HG03354 (cell line): Measurements from ENCODE around the gene ABCA4.
"Not testable (repeated sequence)": the region's sequence is repeated elsewhere in the genome, so short reads cannot be mapped to it uniquely, and the experiment has no call there.

Experiments
- ATAC-seq: cut with Tn5 transposase; IDR thresholded peaks from one replicate; pipeline ENCODE4 v1.9.1; 2021; ENCODE audit warnings: mild to moderate bottlenecking; ENCODE audit not compliant: unreplicated experiment, poor library complexity, severe bottlenecking

ABCA4 gene

DNA sequence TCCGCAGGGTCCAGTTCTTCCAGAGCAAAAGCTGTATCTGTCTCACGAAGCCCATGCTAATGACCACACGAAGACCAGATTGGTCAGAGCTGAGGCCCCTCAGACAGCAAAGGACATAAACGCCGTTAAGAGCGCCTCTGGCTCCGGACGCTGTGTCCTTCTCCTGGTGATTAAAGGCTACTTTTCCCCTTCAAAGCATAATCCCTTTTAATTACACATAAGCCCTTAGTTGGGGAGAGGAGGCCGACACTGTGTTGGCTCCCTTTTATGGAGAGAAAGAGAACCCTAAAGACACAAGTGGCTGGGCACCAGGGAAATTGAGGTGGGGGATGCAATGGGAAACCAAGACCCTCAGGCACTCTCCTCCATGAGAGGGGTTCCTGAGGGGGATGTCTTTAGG, at the start of gene ABCA4:
Gene ABCA4, minus strand, starts transcription at position 158 of the 400 bp plus-strand sequence. Its CDS starts 103 bp downstream, at position 55.
- no peak for ATAC-seq

DNA sequence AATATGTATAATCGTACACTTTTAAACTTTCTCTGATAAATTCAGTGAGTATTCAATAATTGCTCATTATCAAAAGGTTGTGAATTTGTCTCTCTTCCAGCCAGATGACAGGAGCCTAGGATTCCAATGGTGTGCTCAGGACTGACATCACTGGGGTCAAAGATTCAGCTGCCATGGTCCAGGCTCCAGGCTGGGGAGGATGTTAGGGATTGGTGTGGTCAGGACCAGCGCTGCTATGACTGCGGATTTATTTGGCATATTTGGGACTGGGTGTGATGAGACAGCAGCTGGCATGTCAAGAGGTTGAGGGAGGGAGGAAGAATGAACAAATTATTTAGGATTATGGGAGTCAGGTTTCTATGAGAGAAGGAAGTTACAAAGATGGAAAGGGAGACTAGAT, 48.2 kb upstream of the ABCA4 start:
- ATAC-seq = no peak

DNA sequence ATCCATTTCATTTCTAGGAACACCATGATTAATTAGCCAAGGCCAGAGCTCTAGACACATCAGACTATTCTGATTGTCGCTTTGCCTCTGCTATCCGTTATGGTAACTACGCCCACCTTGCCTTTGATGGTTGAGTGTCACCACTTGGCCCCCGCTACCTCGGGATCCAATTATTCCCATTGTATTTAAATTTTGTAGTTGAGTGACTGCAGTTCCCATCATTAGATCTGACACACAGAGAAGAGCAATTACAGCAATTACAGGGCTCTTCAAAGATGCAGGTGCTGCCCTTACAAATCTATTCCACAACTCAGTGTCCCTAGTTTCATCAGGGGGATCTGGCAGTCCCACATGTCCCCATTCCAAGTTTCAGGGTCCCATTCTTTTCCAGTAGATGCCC, 44.9 kb upstream of the ABCA4 start:
- no peak for ATAC-seq

DNA sequence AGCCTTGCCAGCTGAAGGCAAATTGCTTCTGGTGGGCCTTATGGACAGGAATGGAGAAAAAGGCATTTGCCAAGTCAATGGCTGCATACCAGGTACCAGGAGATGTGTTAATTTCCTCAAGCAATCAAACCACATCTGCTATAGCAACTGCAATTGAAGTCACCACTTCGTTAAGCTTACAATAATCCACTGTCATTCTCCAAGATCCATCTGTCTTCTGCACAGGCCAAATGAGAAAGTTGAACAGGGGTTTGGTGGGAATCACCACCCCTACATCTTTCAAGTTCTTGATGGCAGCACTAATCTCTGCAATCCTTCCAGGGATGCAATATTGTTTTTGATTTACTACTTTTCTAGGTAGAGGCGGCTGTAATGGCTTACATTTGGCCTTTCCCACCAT, 43.9 kb upstream of the ABCA4 start:
- not testable (repeated sequence) for ATAC-seq

DNA sequence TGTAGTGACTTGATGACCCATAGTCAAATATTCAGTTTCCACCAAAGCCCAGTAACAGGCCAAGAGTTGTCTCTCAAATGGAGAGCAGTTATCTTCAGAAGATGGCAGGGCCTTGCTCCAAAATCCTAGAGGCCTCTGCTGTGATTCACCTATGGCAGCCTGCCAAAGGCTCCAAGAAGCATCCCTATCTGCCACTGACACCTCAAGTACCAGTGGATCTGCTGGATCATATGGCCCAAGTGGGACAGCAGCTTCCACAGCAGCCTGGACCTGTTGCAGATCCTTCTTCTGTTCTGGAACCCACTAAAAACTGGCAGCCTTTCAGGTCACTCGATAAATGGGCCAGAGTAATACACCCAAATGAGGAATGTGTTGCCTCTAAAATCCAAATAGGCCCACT, 43.2 kb upstream of the ABCA4 start:
- not testable (repeated sequence) for ATAC-seq

DNA sequence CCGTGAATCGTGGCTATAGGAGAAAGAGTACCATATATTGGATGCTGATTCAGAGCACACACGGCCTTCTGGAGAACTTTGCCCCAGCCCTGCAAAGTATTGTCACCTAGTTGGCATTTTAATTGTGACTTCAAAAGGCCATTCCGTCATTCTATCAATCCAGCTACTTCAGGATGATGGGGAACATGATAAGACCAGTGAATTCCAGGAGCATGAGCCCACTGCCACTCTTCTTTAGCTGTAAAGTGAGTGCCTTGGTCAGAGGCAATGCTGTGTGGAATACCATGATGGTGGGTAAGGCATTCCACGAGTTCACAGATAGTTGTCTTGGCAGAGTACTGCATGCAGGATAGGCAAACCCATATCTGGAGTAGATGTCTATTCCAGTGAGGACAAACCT, 42.3 kb upstream of the ABCA4 start:
- ATAC-seq = not testable (repeated sequence)

DNA sequence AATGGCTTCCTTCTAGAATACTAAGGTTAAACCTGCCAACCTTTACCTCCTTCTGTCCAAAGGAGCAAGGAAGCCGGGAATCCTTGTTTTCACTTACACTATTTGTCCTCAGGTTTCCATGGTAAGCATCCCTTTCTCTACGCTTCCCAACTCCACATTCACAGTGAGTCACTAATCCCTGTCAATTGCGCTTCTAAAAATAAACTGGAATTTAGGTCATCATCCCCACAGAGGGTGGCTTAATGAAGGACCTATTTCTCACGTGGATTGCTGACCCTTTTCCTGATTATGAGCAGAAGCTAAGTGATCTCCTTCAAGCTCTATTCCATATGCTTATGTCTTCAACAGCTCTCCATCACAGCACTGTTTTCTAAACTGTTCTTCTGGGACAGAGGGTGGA, 39.9 kb upstream of the ABCA4 start:
- no peak for ATAC-seq

DNA sequence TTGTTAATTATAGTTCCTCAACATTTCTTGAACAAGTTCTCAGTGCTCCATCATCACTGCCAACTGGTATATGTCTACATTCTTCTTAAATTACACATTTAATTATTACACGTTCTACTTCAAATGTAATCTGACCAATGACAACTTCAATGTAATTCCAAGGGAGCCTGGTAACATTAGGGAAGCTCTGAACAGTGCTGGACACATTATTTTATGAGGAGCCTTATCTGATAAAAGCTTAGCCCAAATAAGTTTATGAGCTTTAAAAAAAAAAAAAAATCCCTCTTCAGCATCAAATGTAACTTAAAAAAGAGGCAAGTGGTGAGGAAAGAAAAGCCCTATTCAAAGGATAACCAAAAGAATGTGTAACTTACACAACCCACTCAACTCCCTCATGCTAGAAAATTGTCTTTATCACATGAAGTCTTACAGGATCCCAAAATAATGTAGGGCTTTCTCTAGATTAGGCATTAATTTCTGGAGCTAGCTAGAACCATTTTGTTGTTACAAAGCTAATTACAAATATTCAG, 35.2 kb upstream of the ABCA4 start:
- ATAC-seq = no peak

DNA sequence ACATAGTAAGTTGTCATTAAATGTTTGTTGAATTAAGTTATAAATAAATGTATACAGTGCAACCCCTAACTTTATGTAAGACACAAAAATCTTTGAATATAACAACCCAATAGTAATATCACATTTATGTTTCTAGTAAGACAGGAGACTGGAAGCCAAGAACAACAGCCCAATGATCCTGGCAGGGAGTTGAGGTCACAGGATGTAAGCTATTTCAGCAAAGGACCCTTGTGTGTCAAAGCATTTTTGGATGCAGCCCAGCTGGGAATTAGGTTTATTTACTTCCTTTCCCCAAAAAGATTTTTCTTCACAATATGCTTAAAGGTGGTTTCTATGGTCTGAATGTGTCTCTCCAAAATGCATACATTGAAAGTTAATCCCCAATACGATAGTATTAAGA, 34.0 kb upstream of the ABCA4 start:
- no peak for ATAC-seq

DNA sequence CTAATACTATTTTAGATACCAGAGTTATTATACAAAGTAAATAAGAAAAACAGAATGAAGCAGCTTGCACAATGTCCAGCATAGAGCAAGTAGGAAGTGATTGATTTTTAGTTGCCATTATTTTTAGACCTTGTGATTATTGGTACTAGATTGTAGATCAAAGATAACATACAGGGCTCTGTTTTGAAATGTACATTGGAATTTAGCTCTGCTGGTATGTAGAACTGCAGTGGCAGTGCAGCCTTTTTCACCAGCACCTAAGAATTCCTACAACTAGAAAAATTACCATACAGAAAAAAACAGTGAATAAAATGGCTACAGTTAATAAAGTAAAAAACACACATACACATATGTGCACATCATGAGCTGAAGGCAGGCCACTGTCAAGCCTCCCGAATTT, 32.2 kb upstream of the ABCA4 start:
- ATAC-seq = no peak

DNA sequence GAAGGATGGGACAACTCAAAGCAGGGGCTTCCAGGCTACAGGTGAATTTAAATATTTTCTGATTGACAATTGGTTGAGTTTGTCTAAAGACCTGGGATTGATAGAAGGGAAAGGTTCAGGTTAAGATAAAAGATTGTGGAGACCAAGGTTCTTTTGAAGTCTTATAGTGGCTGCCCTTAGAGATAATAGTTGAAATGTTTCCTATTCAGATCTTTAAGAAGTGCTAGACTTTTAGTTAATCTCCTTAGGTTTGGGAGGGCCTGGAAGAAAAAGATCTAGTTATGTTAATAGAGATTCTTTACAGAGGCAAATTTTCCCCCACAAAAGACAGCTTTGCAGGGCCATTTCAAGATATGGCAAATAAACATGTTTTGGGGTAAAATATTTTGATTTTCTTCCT, 28.2 kb upstream of the ABCA4 start:
- ATAC-seq = not testable (repeated sequence)

DNA sequence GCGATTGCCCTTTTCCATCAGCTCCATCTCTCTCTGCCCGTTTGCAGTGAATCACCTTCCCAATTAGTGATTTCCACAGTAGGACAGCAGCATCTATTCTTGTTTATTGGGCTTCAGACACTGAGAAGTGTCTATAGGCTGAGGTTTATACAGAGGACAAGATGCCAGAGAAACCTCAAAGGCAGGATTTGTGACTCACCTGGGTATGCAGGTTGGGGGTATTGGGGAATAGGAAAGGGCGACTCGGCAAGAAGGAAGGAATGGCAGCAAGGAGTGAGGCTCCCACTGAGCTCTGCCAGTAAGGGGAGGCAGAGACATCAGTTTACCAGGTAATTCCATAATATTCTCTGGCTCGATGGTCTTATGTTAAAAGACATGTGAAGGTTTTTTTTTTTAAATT, 25.3 kb upstream of the ABCA4 start:
- no peak for ATAC-seq

DNA sequence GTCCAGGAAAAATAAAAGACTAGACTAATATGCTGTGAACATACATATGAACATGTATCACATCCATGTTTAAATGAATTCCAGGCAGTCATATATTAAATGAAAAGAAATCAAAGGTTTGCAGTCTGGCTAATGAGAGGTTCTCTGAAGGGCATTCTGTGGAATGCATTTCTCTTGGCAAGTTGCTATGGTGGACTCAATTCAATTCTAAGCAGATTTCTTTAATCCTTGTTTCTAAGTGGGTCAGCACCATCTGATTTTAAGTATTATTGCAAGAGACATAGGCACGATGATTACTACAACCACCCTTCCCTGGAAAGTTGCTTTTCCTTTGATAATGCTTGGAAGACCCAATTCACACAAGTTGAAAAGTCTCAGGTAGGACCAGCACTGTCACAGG, 23.9 kb upstream of the ABCA4 start:
- no peak for ATAC-seq

DNA sequence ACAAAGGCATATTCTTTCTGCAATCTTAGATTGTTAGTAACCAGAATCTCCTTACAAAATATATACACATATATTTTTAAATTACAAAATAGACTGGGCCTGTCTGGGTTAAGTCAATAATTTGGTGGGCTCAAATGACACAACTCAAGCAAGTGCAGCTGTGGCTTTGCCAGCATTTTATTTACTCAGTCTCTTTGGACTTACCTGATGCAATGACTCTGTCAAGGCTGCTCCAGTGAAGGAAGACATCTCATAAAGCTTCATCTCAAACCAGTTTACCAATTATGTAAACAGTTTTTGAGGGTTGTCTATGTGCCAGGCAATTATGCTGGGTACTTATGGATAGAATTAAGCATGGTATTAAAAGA, 22.8 kb upstream of the ABCA4 start:
- no peak for ATAC-seq

DNA sequence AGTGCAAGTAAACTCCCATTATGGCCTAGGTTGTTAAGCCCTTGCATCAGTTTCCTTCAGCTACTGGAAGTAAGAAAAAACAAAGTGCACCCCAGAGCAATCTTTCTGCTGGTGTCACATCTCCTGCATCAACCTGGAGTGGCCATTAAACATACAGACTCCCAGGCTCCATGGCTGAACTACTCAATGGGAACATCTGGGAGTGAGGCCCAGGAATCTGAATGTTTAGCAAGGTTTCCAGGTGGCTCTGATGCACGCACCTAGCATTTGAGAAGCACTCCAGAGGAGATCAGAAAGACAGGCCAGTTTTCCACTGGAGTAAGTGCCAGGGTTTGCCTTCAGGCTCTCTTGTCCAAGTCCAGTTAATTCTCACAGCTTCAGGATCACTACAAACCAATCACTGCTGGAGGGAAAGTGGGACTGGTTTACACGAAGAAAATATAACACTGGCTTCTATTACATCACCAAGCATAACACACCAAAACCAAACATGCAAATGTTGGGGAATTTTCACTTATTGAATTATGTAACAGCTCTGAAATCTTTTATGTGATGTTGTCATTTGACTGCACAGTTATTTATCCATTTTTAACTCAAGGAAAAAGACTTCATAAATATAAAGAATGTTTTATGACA, 22.3 kb upstream of the ABCA4 start:
- no peak for ATAC-seq

DNA sequence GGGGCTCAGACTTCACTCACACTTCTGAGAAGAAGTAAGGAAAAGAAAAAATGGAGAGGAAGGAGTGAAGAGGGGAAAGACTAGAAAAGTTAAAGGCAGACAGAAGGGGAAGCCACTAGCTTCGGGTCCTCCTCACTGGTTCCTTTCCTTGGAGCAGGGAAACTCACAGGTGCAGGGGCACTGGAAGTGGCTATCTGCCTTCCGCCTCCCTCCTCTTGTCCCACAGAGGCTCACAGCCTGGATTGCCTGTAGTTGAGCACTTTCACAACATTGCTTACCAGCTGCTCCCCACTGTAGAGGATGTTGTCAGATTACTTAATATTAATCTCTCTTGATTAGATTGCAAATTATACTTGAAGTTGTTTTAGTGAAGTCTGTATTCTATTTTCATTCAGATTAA, 21.6 kb upstream of the ABCA4 start:
- ATAC-seq = no peak

DNA sequence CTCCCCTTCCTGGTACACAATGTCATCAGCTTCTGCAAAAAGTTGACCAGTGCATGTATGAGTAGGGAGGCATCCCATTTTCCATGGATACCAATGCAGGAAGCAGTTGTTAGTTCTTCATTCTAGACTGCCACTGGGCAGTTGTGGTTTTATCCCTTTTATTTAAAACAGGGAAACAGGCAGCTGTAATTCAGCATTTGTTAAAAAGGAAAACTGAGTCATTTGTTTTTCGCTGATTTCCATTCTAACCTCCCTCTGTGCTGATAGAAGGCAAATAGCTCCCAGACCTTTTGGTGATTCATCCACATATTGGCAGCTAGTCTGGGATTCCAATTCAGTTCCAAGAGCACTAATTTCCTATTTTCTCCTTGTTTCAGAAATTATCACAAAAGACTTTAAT, 21.1 kb upstream of the ABCA4 start:
- no peak for ATAC-seq

DNA sequence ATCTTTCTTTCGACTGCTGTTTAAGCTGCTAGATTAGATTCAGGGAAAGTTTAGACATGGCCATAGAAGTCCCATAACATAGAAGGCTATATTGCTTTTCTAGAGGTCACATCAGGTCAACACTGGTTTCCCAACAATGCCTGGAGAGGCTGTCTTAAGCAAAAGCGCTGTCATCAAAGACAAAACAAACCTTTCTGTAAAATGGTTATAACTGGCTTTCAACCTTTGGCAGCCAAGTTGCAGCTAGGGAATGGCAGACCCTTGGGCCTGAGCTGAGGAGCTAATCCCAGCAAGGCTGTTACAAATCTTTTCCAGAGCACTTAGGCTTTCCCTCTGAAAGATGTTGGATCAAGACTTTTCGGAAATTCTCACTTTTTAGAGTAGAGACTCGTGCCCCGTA, 11.2 kb upstream of the ABCA4 start:
- no peak for ATAC-seq

DNA sequence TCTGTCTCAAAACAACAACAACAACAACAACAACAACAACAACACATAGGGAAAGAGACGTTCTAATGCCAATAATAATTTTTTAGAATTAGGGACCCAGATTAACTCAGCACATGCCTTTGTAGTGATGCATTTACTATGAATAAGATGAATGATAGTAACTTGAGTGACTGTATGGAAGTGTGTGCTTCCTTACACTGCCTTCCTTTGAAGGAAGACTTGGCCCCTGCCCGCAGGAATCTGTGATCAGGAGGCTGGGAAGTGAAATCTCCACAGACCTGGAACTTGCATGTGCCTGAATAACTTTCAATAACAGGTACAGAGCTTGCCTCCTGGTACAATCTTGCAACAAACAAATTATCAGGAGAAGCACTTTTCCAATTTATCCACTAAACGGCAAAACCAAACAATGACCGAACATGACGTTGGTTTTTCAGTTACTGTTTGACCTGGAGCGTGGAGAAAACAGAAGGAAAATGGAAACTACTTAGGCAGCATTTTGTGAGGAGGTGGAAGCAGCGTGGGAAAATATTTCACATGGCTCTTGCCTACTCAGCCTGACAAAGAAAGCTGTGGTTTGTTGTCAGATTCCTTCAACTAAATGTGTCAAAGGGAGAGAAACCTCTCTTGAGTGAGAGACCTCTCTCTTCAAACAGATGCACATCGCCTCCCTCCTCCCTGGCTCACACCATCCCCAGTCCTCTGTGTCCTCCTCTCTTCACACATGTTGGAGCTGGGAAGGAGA, 10.1 kb upstream of the ABCA4 start:
- ATAC-seq = no peak

DNA sequence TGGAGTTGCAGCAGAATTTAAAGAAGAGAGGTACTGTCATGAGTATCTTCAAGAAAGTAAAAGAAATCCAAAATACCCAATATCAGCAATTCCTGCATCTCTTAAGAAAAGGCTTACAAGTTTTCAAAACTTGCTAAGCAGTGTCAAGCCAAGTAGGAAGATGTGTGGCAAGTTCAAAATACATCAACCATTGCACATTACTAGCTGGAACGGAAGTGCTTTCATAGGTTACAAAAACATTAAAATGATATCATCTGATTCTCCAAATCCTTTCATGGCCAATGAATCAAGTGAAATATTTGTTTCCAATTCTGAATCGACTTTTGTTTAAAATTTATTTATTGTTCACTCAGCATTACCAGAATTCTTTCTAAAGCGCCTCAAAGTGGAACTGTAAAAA, 5.7 kb upstream of the ABCA4 start:
- ATAC-seq = no peak
